GM12865 (cell line): Measurements from ENCODE around the gene AUNIP.
A peak's percentile ranks its signal among the peaks of the same experiment; 100 is the strongest.

Experiments used
- DNase-seq: peaks from one replicate; pipeline ENCODE4 v3.0.0; 2010; ENCODE audit warnings: low read depth
- H3K4me3 ChIP-seq: 2 replicates; pipeline ENCODE4 v1.5.1; 2011; ENCODE audit warnings: mild to moderate bottlenecking, low read depth, low read length, control low read depth
- TF ChIP-seq, protein P1 (sequence below): IDR thresholded peaks from 2 replicates; pipeline ENCODE4 v1.5.1; 2011; ENCODE audit warnings: low read length, control low read depth, low read depth, inconsistent platforms; ENCODE audit not compliant: insufficient read depth; ENCODE audit errors: missing control alignments

Gene AUNIP

DNA sequence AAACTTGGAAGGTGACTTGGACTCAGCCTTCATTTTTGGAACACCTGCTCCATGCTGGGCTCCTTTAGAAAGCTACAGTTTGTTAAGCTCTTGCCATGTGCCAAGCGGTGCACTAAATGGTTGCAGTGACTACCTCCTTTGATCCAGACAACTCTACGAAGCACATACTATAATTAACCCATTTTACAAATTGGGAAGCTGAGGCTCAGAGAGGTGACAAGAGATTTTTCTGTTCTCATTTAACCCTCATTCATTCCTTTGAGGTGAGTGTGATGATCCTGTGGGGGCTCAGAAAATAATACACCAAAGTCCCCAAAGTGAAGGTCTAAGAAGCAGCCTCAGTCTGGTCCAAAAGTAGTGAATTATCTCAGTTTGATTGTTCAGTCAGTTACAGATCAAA, 17.9 kb upstream of the AUNIP start:
- DNase-seq, result no peak
- H3K4me3 ChIP-seq, result no peak overlapping the region
- TF ChIP-seq, protein P1, sequence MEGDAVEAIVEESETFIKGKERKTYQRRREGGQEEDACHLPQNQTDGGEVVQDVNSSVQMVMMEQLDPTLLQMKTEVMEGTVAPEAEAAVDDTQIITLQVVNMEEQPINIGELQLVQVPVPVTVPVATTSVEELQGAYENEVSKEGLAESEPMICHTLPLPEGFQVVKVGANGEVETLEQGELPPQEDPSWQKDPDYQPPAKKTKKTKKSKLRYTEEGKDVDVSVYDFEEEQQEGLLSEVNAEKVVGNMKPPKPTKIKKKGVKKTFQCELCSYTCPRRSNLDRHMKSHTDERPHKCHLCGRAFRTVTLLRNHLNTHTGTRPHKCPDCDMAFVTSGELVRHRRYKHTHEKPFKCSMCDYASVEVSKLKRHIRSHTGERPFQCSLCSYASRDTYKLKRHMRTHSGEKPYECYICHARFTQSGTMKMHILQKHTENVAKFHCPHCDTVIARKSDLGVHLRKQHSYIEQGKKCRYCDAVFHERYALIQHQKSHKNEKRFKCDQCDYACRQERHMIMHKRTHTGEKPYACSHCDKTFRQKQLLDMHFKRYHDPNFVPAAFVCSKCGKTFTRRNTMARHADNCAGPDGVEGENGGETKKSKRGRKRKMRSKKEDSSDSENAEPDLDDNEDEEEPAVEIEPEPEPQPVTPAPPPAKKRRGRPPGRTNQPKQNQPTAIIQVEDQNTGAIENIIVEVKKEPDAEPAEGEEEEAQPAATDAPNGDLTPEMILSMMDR, result no peak

DNA sequence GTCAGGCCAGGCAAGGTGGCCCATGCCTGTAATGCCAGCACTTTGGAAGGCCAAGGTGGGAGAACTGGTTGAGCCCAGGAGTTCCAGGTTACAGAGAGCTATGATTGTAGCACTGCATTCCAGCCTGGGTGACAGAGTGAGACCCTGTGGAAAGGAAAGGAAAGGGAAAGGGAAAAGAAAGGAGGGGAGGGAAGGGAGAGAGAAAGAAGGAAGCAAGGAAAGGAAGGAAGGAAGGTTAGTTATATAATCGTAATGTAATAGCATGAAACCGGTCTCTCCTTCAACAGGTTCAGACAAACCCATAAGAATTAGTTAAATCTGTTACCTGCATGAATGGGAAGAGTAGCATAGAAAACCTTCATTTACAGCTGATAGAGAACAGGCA, 17.4 kb upstream of the AUNIP start:
- DNase-seq, result no peak
- TF ChIP-seq, protein P1, result no peak
- no peak overlapping the region for H3K4me3 ChIP-seq

DNA sequence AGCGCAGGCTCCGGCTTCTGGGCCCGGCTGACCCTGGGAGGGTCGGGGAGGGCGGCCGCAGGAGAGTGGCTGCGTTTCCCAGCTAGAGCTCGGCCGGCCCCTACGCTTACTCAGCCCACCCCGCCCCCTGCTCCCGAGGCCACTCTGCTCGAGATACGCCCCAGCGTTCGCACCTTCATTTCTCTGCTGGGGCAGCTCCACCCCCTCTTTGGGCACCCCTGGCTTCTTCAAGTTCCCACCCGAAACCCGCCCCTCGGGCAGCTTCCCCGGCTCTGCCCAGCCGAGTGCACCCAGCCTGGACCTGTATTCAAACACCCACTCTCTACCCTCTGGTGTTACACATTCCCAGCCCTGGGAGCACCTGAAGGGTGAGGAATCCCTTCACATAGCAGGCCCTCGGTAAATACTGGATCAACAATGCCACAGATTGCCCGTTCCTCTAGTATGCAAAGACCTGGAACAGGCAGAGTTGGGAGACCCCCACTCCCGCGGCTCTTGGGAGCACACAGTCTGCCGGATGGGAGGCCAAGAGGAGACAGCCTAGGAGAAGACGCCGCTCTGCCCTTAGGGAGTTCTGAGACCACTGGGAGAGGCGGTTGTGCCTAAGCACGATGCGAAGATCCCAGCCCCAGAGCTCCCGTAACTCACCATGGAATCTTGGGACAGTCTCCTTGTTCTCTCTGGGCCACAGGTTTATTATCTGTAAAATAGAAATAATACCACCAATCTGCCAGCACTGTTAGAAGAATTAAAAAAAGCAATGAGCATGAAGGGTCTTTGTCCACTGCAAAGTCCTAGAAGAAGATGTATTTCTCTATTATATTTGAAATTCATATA, 16.8 kb upstream of the AUNIP start:
- TF ChIP-seq, protein P1, result no peak
- peak overlapping the region; percentile 76 for H3K4me3 ChIP-seq
- no peak for DNase-seq

DNA sequence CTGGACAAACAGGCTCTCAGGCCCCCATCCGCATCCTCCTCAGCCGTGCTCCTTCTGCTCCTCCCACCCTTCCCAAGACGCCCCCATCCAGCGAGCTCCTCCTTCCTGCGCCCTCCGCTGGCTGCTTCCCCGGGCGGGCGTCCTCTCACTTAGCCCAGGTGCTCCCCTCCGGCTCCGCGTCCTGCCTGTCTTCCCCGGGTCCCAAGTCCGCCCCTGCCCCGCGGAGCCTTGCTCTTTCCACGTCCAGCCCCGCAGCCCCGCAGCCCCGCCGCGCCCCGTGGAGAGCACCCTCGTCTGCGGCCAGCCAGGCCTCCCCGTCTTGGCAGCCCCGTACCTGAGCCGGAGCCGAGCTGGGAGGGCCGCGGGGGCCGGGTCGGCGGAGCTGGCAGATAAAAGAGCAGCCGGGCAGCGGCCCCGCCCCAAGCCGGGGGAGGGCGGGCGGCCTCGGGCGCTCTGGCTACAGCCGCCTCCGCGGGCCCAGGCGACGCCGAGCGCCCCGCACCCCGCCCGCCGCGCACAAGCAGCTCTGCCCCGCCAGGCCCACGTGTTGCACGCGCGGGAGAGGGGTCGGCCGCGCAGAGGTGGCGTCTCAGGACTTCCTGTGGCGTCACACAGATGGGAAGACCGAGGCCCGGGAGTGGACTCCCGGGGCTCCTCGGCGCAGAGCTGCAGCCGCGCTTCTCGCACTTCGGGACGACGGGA, 16.0 kb upstream of the AUNIP start, which contains the start of gene PAQR7:
Gene PAQR7, minus strand, starts transcription at position 555 of the 702 bp plus-strand sequence. CDS start 11,869 bp downstream, outside the sequence.
- DNase-seq, result peak; percentile 83
- TF ChIP-seq, protein P1, result no peak
- peak within 1 kb of the TSS; percentile 76 for H3K4me3 ChIP-seq

DNA sequence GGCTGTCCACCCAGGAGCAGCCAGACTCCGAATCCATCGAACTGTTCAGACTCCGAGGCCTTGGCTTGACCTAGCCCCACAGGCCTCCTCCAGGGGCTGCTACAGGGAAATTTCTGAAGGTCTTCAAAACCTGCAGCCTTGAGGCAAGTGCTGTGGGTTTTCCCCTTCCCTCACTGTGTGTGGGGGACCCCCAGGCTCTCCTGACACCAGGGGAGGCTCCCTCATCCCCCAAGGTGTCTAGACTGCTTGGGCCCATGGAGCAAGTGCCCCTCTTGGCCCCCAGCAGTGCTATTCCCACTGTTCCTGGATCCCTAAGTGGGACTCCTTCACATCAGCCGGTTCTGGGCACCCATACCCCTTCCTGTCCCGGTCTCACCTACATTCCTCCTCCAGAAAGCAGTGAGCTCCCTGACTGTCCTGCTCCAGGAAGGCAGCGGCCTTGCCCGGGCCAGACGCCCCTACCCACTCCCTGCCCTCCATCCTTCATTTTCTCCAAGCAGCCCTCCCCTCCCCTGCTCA, 15.4 kb upstream of the AUNIP start:
- peak overlapping the region; percentile 76 for H3K4me3 ChIP-seq
- no peak for DNase-seq
- TF ChIP-seq, protein P1, result no peak

DNA sequence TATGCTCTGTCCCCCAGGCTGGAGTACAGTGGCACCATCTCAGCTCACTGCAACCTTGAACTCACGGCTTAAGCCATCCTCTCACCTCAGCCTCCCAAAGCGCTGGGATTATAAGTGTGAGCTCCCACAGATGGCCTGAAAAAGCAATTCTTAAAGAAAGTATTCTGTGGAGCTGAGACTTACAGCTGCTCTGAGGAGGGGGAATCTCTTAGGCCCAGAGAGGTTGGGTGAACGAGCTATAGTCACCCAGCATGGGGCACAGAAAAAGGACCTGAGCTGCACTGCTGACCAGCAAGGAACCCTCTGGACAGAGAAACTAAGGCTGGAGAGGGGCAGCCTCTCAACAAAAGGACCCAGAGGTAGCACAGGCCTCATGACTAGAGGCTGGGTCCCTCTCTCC, 15.0 kb upstream of the AUNIP start:
- TF ChIP-seq, protein P1, result no peak
- H3K4me3 ChIP-seq, result peak overlapping the region; percentile 76
- DNase-seq, result no peak
